BLaER1 treated with 17β-estradiol and CSF1 and Interleukin-3, amounts not matched to agents 10 nM and 100 nM (cell line): ENCODE measurements around the gene ZBTB7C.

Experiments
- H3K27ac ChIP-seq, 11 experiments: shearing (Covaris generic); formaldehyde crosslinking; 2 replicates each; pipeline ENCODE4 v1.8.1; 2022
- H3K27me3 ChIP-seq, 11 experiments: shearing (Covaris generic); formaldehyde crosslinking; 2 replicates each; pipeline ENCODE4 v1.8.1; 2022
- H3K36me3 ChIP-seq, 11 experiments: shearing (Covaris generic); formaldehyde crosslinking; 2 replicates each; pipeline ENCODE4 v1.8.1; 2022
- H3K4me1 ChIP-seq, 10 experiments: shearing (Covaris generic); formaldehyde crosslinking; 2 replicates each; pipeline ENCODE4 v1.8.1; 2022
- H3K4me2 ChIP-seq, 11 experiments: shearing (Covaris generic); formaldehyde crosslinking; 2 replicates each; pipeline ENCODE4 v1.8.1; 2022
- H3K4me3 ChIP-seq, 10 experiments: shearing (Covaris generic); formaldehyde crosslinking; 2 replicates each; pipeline ENCODE4 v1.8.1; 2022
- H3K9ac ChIP-seq, 11 experiments: shearing (Covaris generic); formaldehyde crosslinking; 2 replicates each; pipeline ENCODE4 v1.8.1; 2022
- H3K9me3 ChIP-seq, 11 experiments: shearing (Covaris generic); formaldehyde crosslinking; replicated peaks in 1 of 11; 2 replicates each; pipeline ENCODE4 v1.8.1; 2022
- H4K20me1 ChIP-seq, 11 experiments: shearing (Covaris generic); formaldehyde crosslinking; 2 replicates each; pipeline ENCODE4 v1.8.1; 2022
- Cebpa-rat ChIP-seq, 11 experiments: shearing (Covaris generic); IDR thresholded peaks; 2 replicates each; pipeline ENCODE4 v1.8.1; 2022

Gene ZBTB7C

GRCh38 chr18:48428475-48429177, 19.4 kb upstream of the ZBTB7C start:
- Histone ChIP-seq H3K4me1 (peaks cover 0 to 4% (median 0%) of the 10 kb centered on the region in 10 experiments; a peak in 2 of 20 replicates), H3K9me3 (no peaks in the 10 kb centered on the region), H3K9ac (no peak overlapping the region), H3K4me2 (no peak overlapping the region; a peak in 1 of 22 replicates), H3K4me3 (no peak overlapping the region), H3K36me3 (no peaks in the 10 kb centered on the region), H4K20me1 (no peaks in the 10 kb centered on the region), H3K27me3 (no peaks in the 10 kb centered on the region), H3K27ac (no peak overlapping the region)
- 0 out of 22 replicates have a peak, but pooled peaks of 1 of the 11 experiments have one; percentile 5 for TF ChIP-seq Cebpa-rat (IDR thresholded peaks at IDR 0.05)

- H3K9me3 ChIP-seq: peaks cover 0 to 9% (median 4%) of the 10 kb centered on the region in 11 experiments; a peak in 9 of 22 replicates
- no peaks in the 10 kb centered on the region for H3K36me3 ChIP-seq
- H3K4me3 ChIP-seq: no peak overlapping the region
- no peak overlapping the region for H3K4me2 ChIP-seq
- H3K4me1 ChIP-seq: peaks cover 8 to 21% (median 11%) of the 10 kb centered on the region in 10 experiments
- no peak for TF ChIP-seq Cebpa-rat (IDR thresholded peaks at IDR 0.05)
- no peaks in the 10 kb centered on the region for H3K27me3 ChIP-seq
- no peaks in the 10 kb centered on the region for H4K20me1 ChIP-seq
- H3K27ac ChIP-seq: no peak overlapping the region
- H3K9ac ChIP-seq: no peak overlapping the region
These were observed 13.8 kb upstream of the ZBTB7C start for GRCh38 chr18:48422947-48423378.

- no peak for TF ChIP-seq Cebpa-rat (IDR thresholded peaks at IDR 0.05)
- Histone ChIP-seq H3K4me1 (peaks cover 8 to 42% (median 11%) of the 10 kb centered on the region in 10 experiments), H3K9me3 (peaks cover 0 to 9% (median 4%) of the 10 kb centered on the region in 11 experiments; a peak in 9 of 22 replicates), H3K27ac (peak overlapping the region in 3 of 11 experiments; percentile 52 to 63 (median 56); a peak in 4 of 22 replicates), H3K9ac (no peak overlapping the region), H3K4me2 (peak overlapping the region; percentile 33 to 70 (median 50); a peak in 18 of 22 replicates), H4K20me1 (no peaks in the 10 kb centered on the region), H3K4me3 (no peak overlapping the region), H3K36me3 (no peaks in the 10 kb centered on the region), H3K27me3 (no peaks in the 10 kb centered on the region)
These were observed 10.3 kb upstream of the ZBTB7C start for GRCh38 chr18:48419277-48420022.

- Histone ChIP-seq H3K36me3 (no peaks in the 10 kb centered on the region), H3K4me3 (no peak overlapping the region), H3K27ac (peak overlapping the region in 4 of 11 experiments; percentile 3 to 63 (median 54); a peak in 5 of 22 replicates), H3K9me3 (peaks cover 0 to 9% (median 4%) of the 10 kb centered on the region in 11 experiments; a peak in 9 of 22 replicates), H3K4me1 (peaks cover 8 to 49% (median 11%) of the 10 kb centered on the region in 10 experiments), H4K20me1 (no peaks in the 10 kb centered on the region), H3K9ac (no peak overlapping the region), H3K4me2 (peak overlapping the region; percentile 33 to 70 (median 50); a peak in 21 of 22 replicates), H3K27me3 (no peaks in the 10 kb centered on the region)
- TF ChIP-seq Cebpa-rat (IDR thresholded peaks at IDR 0.05): no peak
These were observed 9.5 kb upstream of the ZBTB7C start for GRCh38 chr18:48418539-48419276.

GRCh38 chr18:48417985-48418384, 8.8 kb upstream of the ZBTB7C start:
- TF ChIP-seq Cebpa-rat (IDR thresholded peaks at IDR 0.05): no peak

GRCh38 chr18:48413342-48413741, 4.2 kb upstream of the ZBTB7C start:
- H3K4me3 ChIP-seq: no peak overlapping the region
- H3K36me3 ChIP-seq: no peaks in the 10 kb centered on the region
- TF ChIP-seq Cebpa-rat (IDR thresholded peaks at IDR 0.05): no peak
- peaks cover 3 to 50% (median 10%) of the 10 kb centered on the region in 10 experiments; a peak in 19 of 20 replicates for H3K4me1 ChIP-seq
- no peak overlapping the region for H3K27ac ChIP-seq
- peak overlapping the region in 2 of 11 experiments; percentile 25 to 73; a peak in 3 of 22 replicates for H3K4me2 ChIP-seq
- peaks cover 0 to 24% (median 15%) of the 10 kb centered on the region in 11 experiments; a peak in 15 of 22 replicates for H4K20me1 ChIP-seq
- no peak overlapping the region for H3K9ac ChIP-seq
- peaks cover 0 to 10% (median 0%) of the 10 kb centered on the region in 11 experiments; a peak in 3 of 22 replicates for H3K9me3 ChIP-seq
- H3K27me3 ChIP-seq: peaks cover 36 to 42% (median 41%) of the 10 kb centered on the region in 11 experiments

More at GRCh38 chr18:48417985-48418384, 8.8 kb upstream of the ZBTB7C start:
- no peaks in the 10 kb centered on the region for H4K20me1 ChIP-seq
- H3K36me3 ChIP-seq: no peaks in the 10 kb centered on the region
- no peak overlapping the region for H3K4me3 ChIP-seq
- H3K27ac ChIP-seq: no peak overlapping the region
- H3K27me3 ChIP-seq: no peaks in the 10 kb centered on the region
- peaks cover 8 to 56% (median 11%) of the 10 kb centered on the region in 10 experiments for H3K4me1 ChIP-seq
- no peak overlapping the region for H3K9ac ChIP-seq
- H3K4me2 ChIP-seq: peak overlapping the region in 7 of 11 experiments; percentile 33 to 70 (median 50); a peak in 10 of 22 replicates
- H3K9me3 ChIP-seq: peaks cover 0 to 15% (median 5%) of the 10 kb centered on the region in 11 experiments; a peak in 11 of 22 replicates

GRCh38 chr18:48412339-48412929, 3.3 kb upstream of the ZBTB7C start:
- H3K4me1 ChIP-seq: peaks cover 9 to 45% (median 13%) of the 10 kb centered on the region in 10 experiments; a peak in 18 of 20 replicates
- H3K4me3 ChIP-seq: no peak overlapping the region
- peaks cover 0 to 10% (median 0%) of the 10 kb centered on the region in 11 experiments; a peak in 3 of 22 replicates for H3K9me3 ChIP-seq
- no peak for TF ChIP-seq Cebpa-rat (IDR thresholded peaks at IDR 0.05)
- peaks cover 0 to 33% (median 24%) of the 10 kb centered on the region in 11 experiments; a peak in 15 of 22 replicates for H4K20me1 ChIP-seq
- H3K36me3 ChIP-seq: no peaks in the 10 kb centered on the region
- H3K4me2 ChIP-seq: no peak overlapping the region
- peaks cover 45 to 51% (median 50%) of the 10 kb centered on the region in 11 experiments for H3K27me3 ChIP-seq
- no peak overlapping the region for H3K9ac ChIP-seq
- no peak overlapping the region for H3K27ac ChIP-seq
